Measurements from ENCODE around the gene PHLPP1. TPM values are rescaled to one million over a fixed set of nuclear protein-coding genes. Genes with fewer than 3 reads are reported as not detected.
A peak's percentile ranks its signal among the peaks of the same experiment; 100 is the strongest.

The PHLPP1 gene
- polyA plus RNA-seq, 2 of the 4 experiments (the other 2 are of a cell fraction) = 6.5 to 12.1 TPM

- TF ChIP-seq FOSL2 (IDR thresholded peaks at IDR 0.05) (no peak), FOSL2 (CRISPR knock-in tag; IDR thresholded peaks at IDR 0.05) (no peak), BCL3 (IDR thresholded peaks at IDR 0.05) (no peak), FOSB (CRISPR knock-in tag; IDR thresholded peaks at IDR 0.05) (no peak), EP300 (IDR thresholded peaks at IDR 0.05) (no peak)
Measured at GRCh38 chr18:62857263-62857976, 142.1 kb downstream of the PHLPP1 start (continued).

- ChIA-PET POLR2A (no interaction called here), CTCF (interaction anchor here (1.0 kb wide), 1 partner anchor 13 kb away, joined by 3 read pairs; no protein-coding TSS in a partner anchor)
- Histone ChIP-seq H3K4me3 (no peak overlapping the region), H3K27ac (no peak overlapping the region), H3K4me1 (no peaks in the 10 kb centered on the region), H3K9me3 (no peaks in the 10 kb centered on the region), H3K4me2 (no peak overlapping the region)
- no peak for TF ChIP-seq ELK1 (IDR thresholded peaks at IDR 0.05; ENCODE audit: low read depth, low read length)
- no peak for TF ChIP-seq ATOH8 (CRISPR knock-in tag; IDR thresholded peaks at IDR 0.05; ENCODE audit: low read depth)
- no peak for TF ChIP-seq CHD2 (IDR thresholded peaks at IDR 0.05; ENCODE audit: low read length, partially characterized antibody)
- ATAC-seq = no peak
- DNase-seq (ENCODE audit: low read depth in 1 of 2, low spot score in 1 of 2) = no peak
- WGBS (ENCODE audit: missing lambda C conversion rate) = 89% methylated on average over 4 of the region's 4 CpGs
- no peak for FAIRE-seq
Measured at GRCh38 chr18:62860062-62860461, 144.7 kb downstream of the PHLPP1 start.

- ChIA-PET POLR2A (no interaction called here), CTCF (no interaction called here)
- TF ChIP-seq HDAC2 (IDR thresholded peaks at IDR 0.05) = no peak
- DNase-seq (ENCODE audit: low read depth in 1 of 2, low spot score in 1 of 2) = no peak
- 97% methylated on average over 2 of the region's 2 CpGs for WGBS (ENCODE audit: missing lambda C conversion rate)
- Histone ChIP-seq H3K4me1 (no peaks in the 10 kb centered on the region), H3K4me2 (no peak overlapping the region), H3K27ac (no peak overlapping the region), H3K9me3 (no peaks in the 10 kb centered on the region), H3K4me3 (no peak overlapping the region)
- no peak for FAIRE-seq
- ATAC-seq = no peak
Measured at GRCh38 chr18:62862466-62862865, 147.1 kb downstream of the PHLPP1 start.

- 70% methylated on average over 3 of the region's 3 CpGs for WGBS (ENCODE audit: missing lambda C conversion rate)
- DNase-seq (ENCODE audit: low read depth in 1 of 2, low spot score in 1 of 2) (no peak), FAIRE-seq (no peak), ATAC-seq (no peak)
- ChIA-PET CTCF (no interaction called here), POLR2A (no interaction called here)
- Histone ChIP-seq H3K4me2 (no peak overlapping the region), H3K9me3 (no peaks in the 10 kb centered on the region), H3K4me1 (no peaks in the 10 kb centered on the region), H3K4me3 (no peak overlapping the region), H3K27ac (no peak overlapping the region)
- TF ChIP-seq ZSCAN20 (CRISPR knock-in tag; IDR thresholded peaks at IDR 0.05) (no peak), ATOH8 (CRISPR knock-in tag; IDR thresholded peaks at IDR 0.05; ENCODE audit: low read depth) (peak; percentile 83; the same call in 1 of the 2 replicates), FOXS1 (CRISPR knock-in tag; IDR thresholded peaks at IDR 0.05) (peak; percentile 28; the same call in 1 of the 2 replicates), GATA3 (IDR thresholded peaks at IDR 0.05; ENCODE audit: borderline replicate concordance) (0 out of 2 replicates have a peak, but pooled peaks have one; percentile 15)
Measured at GRCh38 chr18:62863579-62864001, 148.2 kb downstream of the PHLPP1 start.

GRCh38 chr18:62865498-62865897 is 150.2 kb downstream of the PHLPP1 start:
- H3K27ac ChIP-seq = no peak overlapping the region
- H3K4me3 ChIP-seq = no peak overlapping the region
- DNase-seq (ENCODE audit: low read depth in 1 of 2, low spot score in 1 of 2) = no peak
- POLR2A ChIA-PET = no interaction called here
- CTCF ChIA-PET = interaction anchor here (0.6 to 1.3 kb wide), 2 partner anchors 20 to 112 kb away, joined by 3 read pairs; no protein-coding TSS in a partner anchor
- TF ChIP-seq MAZ (IDR thresholded peaks at IDR 0.05; ENCODE audit: borderline replicate concordance, low read depth, low read length) = no peak
- no peak for TF ChIP-seq ZFP36 (IDR thresholded peaks at IDR 0.05; ENCODE audit: borderline replicate concordance, partially characterized antibody)
- no peak for TF ChIP-seq SMC3 (IDR thresholded peaks at IDR 0.05)
- no peak for TF ChIP-seq PBX3 (IDR thresholded peaks at IDR 0.05)
- peaks cover 7% of the 10 kb centered on the region for H3K4me1 ChIP-seq
- FAIRE-seq = no peak
- H3K9me3 ChIP-seq = no peaks in the 10 kb centered on the region
- ATAC-seq = no peak
- no peak overlapping the region for H3K4me2 ChIP-seq
